DND-41 (cell line): ENCODE results near the gene CTNNBL1.

Source experiments
- CTCF ChIP-seq: IDR thresholded peaks from 2 replicates; pipeline ENCODE4 v1.5.1; 2012; ENCODE audit warnings: borderline replicate concordance, low read length, moderate library complexity, mild to moderate bottlenecking; ENCODE audit not compliant: poor library complexity, severe bottlenecking; ENCODE audit errors: extremely low read depth
- EZH2 ChIP-seq: IDR thresholded peaks from 3 replicates; pipeline ENCODE4 v1.6.1; 2012; ENCODE audit warnings: borderline replicate concordance, low read depth, mild to moderate bottlenecking, moderate library complexity, low read length, inconsistent platforms; ENCODE audit not compliant: severe bottlenecking

DNA sequence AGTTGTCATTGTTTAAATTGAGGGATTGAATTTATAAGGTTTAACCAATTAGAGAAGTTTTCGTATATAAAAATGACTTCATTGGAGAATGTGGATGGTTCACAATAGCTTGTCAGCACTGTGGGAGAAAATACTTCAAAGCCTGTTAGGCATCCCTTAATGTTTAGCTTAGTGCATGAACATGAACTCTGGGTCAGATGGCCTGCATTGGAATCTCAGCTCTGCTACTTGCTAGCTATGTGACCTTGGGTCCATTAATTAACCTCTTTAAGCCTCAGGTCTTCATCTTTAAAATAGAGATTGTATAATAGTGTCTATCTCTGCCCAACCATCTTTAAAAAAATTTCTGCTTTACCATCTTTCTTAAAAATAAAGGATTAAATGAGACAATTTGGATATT is 11.1 kb downstream of the CTNNBL1 start:
- TF ChIP-seq CTCF (no peak), EZH2 (no peak)
